ENCODE measurements around the gene UBTD2. TPM values are rescaled to one million over a fixed set of nuclear protein-coding genes. Genes with fewer than 3 reads are reported as not detected.
A peak's percentile ranks its signal among the peaks of the same experiment; 100 is the strongest.

UBTD2 gene
- total RNA-seq, 2 donors from 2014 or later: 30.4 to 30.5 TPM

GRCh38 chr5:172188893-172189692 lies 94.5 kb downstream of the UBTD2 start:
- peak overlapping the region; percentile 88 for H3K27ac ChIP-seq (ENCODE audit: low read depth, low read length)
- peaks cover 16% of the 10 kb centered on the region for H3K4me1 Mint-ChIP-seq
- peaks cover 17% of the 10 kb centered on the region for H3K27me3 Mint-ChIP-seq (ENCODE audit: insufficient read depth)
- no peak for TF ChIP-seq CTCF (conservative IDR thresholded peaks at IDR 0.05)
- peak overlapping the region; percentile 89 for H3K4me3 ChIP-seq (ENCODE audit: low read length)
- H3K27me3 ChIP-seq (ENCODE audit: control insufficient read depth, insufficient read depth, low read length, poor library complexity, severe bottlenecking): no peaks in the 10 kb centered on the region
- H3K9ac ChIP-seq (ENCODE audit: extremely low read depth, low read length, poor library complexity, severe bottlenecking): peak overlapping the region; percentile 28
- DNase-seq: peak; percentile 88
- peak overlapping the region; percentile 54 for H3K27ac Mint-ChIP-seq
- H3K9me3 Mint-ChIP-seq: no peaks in the 10 kb centered on the region
- H3K36me3 Mint-ChIP-seq (ENCODE audit: low read depth): no peaks in the 10 kb centered on the region
- no peaks in the 10 kb centered on the region for H3K36me3 ChIP-seq (ENCODE audit: control insufficient read depth, insufficient read depth, low read length)
- H3K9me3 ChIP-seq (ENCODE audit: control insufficient read depth, low read length): no peaks in the 10 kb centered on the region
- 10 to 17% methylated on average over 15 to 28 of the region's 30 CpGs for WGBS, 2 experiments (ENCODE audit: insufficient coverage in 1 of 2, insufficient read length in 1 of 2)
- peaks cover 3% of the 10 kb centered on the region for H3K4me1 ChIP-seq (ENCODE audit: control insufficient read depth, insufficient read depth, low read length)
- H3K4me3 Mint-ChIP-seq: peak overlapping the region; percentile 79

- WGBS, 2 experiments (ENCODE audit: insufficient coverage in 1 of 2, insufficient read length in 1 of 2): 0% methylated on average over 37 to 102 of the region's 102 CpGs
- Histone ChIP-seq H3K9ac (ENCODE audit: extremely low read depth, low read length, poor library complexity, severe bottlenecking) (peak within 1 kb of the TSS; percentile 38), H3K9me3 (ENCODE audit: control insufficient read depth, low read length) (no peaks in the 10 kb centered on the region), H3K27ac (ENCODE audit: low read depth, low read length) (peak within 1 kb of the TSS; percentile 63), H3K4me3 (ENCODE audit: low read length) (peak within 1 kb of the TSS; percentile 89), H3K27me3 (ENCODE audit: control insufficient read depth, insufficient read depth, low read length, poor library complexity, severe bottlenecking) (no peaks in the 10 kb centered on the region), H3K36me3 (ENCODE audit: control insufficient read depth, insufficient read depth, low read length) (no peaks in the 10 kb centered on the region), H3K4me1 (ENCODE audit: control insufficient read depth, insufficient read depth, low read length) (peaks cover 7% of the 10 kb centered on the region)
- DNase-seq: peak; percentile 95
- peak; percentile 91 for TF ChIP-seq CTCF (conservative IDR thresholded peaks at IDR 0.05)
- Mint-ChIP-seq H3K4me1 (peaks cover 16% of the 10 kb centered on the region), H3K27ac (peak within 1 kb of the TSS; percentile 72), H3K4me3 (peak within 1 kb of the TSS; percentile 79), H3K9me3 (no peaks in the 10 kb centered on the region), H3K27me3 (ENCODE audit: insufficient read depth) (peaks cover 17% of the 10 kb centered on the region), H3K36me3 (ENCODE audit: low read depth) (no peaks in the 10 kb centered on the region)
These were observed 95.3 kb downstream of the UBTD2 start, which contains the start of gene STK10 for GRCh38 chr5:172188033-172188892. TSS of gene STK10 (minus strand) at chr5:172188224. CDS start at chr5:172188042, 182 bp downstream.

GRCh38 chr5:172187118-172188032 lies 96.2 kb downstream of the UBTD2 start:
- Histone ChIP-seq H3K27ac (ENCODE audit: low read depth, low read length) (no peak overlapping the region), H3K4me3 (ENCODE audit: low read length) (peak overlapping the region; percentile 89), H3K27me3 (ENCODE audit: control insufficient read depth, insufficient read depth, low read length, poor library complexity, severe bottlenecking) (no peaks in the 10 kb centered on the region), H3K4me1 (ENCODE audit: control insufficient read depth, insufficient read depth, low read length) (peaks cover 7% of the 10 kb centered on the region), H3K9me3 (ENCODE audit: control insufficient read depth, low read length) (no peaks in the 10 kb centered on the region), H3K36me3 (ENCODE audit: control insufficient read depth, insufficient read depth, low read length) (no peaks in the 10 kb centered on the region), H3K9ac (ENCODE audit: extremely low read depth, low read length, poor library complexity, severe bottlenecking) (peak overlapping the region; percentile 38)
- Mint-ChIP-seq H3K36me3 (ENCODE audit: low read depth) (peaks cover 2% of the 10 kb centered on the region), H3K27ac (peak overlapping the region; percentile 72), H3K27me3 (ENCODE audit: insufficient read depth) (peaks cover 17% of the 10 kb centered on the region), H3K9me3 (no peaks in the 10 kb centered on the region), H3K4me3 (peak overlapping the region; percentile 79), H3K4me1 (peaks cover 16% of the 10 kb centered on the region)
- TF ChIP-seq CTCF (conservative IDR thresholded peaks at IDR 0.05): no peak
- DNase-seq: peak; percentile 86
- WGBS, 2 experiments (ENCODE audit: insufficient coverage in 1 of 2, insufficient read length in 1 of 2): 1% methylated on average over 26 to 66 of the region's 66 CpGs

All from endodermal cell (in vitro differentiated cells).